ENCODE measurements around the gene FAM229A. TPM values are rescaled to one million over a fixed set of nuclear protein-coding genes. Genes with fewer than 3 reads are reported as not detected.

Gene FAM229A
- total and polyA plus RNA-seq, 9 of the 15 experiments (the other 6 are each of a cell fraction or from before 2014, with no cell fraction given): 0.04 to 21.6 (median 7.4) TPM

DNA sequence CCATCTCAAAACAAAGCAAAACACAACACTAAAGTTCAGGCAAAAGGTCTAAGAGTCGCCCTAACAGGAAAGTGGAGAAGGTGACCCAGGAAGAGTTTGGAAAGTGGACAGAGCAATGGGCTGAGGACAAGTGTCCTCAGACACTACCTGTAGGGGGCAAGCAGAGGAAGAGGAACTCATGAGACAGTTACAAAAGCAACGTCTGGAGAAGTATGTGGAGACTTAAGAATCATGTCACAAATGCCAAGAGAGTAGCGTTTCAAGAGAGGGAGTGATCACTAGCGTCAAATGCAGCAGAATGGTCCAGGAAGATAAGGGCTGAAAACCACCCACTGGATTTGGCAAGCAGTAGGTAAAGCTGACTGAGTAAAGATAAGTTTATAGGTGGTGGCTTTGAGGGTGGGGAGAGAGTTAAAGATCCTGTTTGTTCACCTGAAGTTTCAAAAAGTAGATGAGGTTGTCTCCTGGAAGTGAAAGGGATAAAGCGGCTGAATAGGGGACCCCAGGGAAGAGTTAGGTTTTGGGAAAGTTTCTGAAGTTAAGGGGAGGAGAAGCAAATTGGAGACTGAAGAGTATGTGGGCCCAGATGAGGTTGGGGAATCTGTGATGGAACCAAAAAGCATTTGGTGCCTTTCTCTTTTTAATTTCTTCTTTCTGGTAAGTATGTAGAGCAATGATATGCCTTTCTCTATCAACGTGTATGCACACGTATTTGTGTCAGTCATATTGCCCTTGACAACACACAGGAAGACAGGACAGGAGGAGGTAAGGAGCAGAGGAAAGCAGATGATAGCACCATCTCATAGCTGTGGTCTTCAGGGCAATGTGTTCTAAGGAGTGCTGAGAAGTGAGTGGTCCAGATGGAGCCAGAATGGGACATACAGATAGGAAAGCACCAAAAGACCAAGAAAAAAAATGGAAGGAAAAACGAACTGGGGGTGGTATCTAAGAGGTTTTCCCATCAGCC, 28.9 kb upstream of the FAM229A start (continued):
- TF ChIP-seq FOXP4 (CRISPR knock-in tag; IDR thresholded peaks at IDR 0.05; ENCODE audit: borderline replicate concordance) (no peak), ZC3H11A (IDR thresholded peaks at IDR 0.05; ENCODE audit: low read depth, low read length) (no peak), SMARCA5 (IDR thresholded peaks at IDR 0.05) (peak; percentile 72), SMAD3 (CRISPR knock-in tag; conservative IDR thresholded peaks at IDR 0.05) (peak; percentile 8; the same call in 1 of the 2 replicates), USF1 (CRISPR knock-in tag; IDR thresholded peaks at IDR 0.05) (no peak), KAT7 (CRISPR knock-in tag; IDR thresholded peaks at IDR 0.05; ENCODE audit: borderline replicate concordance) (peak; percentile 59; the same call in 1 of the 2 replicates), ZNF165 (CRISPR knock-in tag; IDR thresholded peaks at IDR 0.05; ENCODE audit: borderline replicate concordance) (no peak), ZNF224 (CRISPR knock-in tag; IDR thresholded peaks at IDR 0.05) (no peak), KLF13 (tag; IDR thresholded peaks at IDR 0.05; ENCODE audit: borderline replicate concordance, low read depth) (peak; percentile 58; the same call in 1 of the 2 replicates), PHB2 (IDR thresholded peaks at IDR 0.05; ENCODE audit: low read depth) (peak; percentile 96)
- TF ChIP-seq, protein P1, sequence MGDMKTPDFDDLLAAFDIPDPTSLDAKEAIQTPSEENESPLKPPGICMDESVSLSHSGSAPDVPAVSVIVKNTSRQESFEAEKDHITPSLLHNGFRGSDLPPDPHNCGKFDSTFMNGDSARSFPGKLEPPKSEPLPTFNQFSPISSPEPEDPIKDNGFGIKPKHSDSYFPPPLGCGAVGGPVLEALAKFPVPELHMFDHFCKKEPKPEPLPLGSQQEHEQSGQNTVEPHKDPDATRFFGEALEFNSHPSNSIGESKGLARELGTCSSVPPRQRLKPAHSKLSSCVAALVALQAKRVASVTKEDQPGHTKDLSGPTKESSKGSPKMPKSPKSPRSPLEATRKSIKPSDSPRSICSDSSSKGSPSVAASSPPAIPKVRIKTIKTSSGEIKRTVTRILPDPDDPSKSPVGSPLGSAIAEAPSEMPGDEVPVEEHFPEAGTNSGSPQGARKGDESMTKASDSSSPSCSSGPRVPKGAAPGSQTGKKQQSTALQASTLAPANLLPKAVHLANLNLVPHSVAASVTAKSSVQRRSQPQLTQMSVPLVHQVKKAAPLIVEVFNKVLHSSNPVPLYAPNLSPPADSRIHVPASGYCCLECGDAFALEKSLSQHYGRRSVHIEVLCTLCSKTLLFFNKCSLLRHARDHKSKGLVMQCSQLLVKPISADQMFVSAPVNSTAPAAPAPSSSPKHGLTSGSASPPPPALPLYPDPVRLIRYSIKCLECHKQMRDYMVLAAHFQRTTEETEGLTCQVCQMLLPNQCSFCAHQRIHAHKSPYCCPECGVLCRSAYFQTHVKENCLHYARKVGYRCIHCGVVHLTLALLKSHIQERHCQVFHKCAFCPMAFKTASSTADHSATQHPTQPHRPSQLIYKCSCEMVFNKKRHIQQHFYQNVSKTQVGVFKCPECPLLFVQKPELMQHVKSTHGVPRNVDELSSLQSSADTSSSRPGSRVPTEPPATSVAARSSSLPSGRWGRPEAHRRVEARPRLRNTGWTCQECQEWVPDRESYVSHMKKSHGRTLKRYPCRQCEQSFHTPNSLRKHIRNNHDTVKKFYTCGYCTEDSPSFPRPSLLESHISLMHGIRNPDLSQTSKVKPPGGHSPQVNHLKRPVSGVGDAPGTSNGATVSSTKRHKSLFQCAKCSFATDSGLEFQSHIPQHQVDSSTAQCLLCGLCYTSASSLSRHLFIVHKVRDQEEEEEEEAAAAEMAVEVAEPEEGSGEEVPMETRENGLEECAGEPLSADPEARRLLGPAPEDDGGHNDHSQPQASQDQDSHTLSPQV (IDR thresholded peaks at IDR 0.05): peak; percentile 69
- TF ChIP-seq, protein P2, sequence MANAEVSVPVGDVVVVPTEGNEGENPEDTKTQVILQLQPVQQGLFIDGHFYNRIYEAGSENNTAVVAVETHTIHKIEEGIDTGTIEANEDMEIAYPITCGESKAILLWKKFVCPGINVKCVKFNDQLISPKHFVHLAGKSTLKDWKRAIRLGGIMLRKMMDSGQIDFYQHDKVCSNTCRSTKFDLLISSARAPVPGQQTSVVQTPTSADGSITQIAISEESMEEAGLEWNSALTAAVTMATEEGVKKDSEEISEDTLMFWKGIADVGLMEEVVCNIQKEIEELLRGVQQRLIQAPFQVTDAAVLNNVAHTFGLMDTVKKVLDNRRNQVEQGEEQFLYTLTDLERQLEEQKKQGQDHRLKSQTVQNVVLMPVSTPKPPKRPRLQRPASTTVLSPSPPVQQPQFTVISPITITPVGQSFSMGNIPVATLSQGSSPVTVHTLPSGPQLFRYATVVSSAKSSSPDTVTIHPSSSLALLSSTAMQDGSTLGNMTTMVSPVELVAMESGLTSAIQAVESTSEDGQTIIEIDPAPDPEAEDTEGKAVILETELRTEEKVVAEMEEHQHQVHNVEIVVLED (CRISPR knock-in tag; IDR thresholded peaks at IDR 0.05): no peak
- TF ChIP-seq, protein P3, sequence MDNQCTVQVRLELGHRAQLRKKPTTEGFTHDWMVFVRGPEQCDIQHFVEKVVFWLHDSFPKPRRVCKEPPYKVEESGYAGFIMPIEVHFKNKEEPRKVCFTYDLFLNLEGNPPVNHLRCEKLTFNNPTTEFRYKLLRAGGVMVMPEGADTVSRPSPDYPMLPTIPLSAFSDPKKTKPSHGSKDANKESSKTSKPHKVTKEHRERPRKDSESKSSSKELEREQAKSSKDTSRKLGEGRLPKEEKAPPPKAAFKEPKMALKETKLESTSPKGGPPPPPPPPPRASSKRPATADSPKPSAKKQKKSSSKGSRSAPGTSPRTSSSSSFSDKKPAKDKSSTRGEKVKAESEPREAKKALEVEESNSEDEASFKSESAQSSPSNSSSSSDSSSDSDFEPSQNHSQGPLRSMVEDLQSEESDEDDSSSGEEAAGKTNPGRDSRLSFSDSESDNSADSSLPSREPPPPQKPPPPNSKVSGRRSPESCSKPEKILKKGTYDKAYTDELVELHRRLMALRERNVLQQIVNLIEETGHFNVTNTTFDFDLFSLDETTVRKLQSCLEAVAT (IDR thresholded peaks at IDR 0.05): peak; percentile 52 to 92; a peak in 3 of 4 replicates
- TF ChIP-seq, protein P4, sequence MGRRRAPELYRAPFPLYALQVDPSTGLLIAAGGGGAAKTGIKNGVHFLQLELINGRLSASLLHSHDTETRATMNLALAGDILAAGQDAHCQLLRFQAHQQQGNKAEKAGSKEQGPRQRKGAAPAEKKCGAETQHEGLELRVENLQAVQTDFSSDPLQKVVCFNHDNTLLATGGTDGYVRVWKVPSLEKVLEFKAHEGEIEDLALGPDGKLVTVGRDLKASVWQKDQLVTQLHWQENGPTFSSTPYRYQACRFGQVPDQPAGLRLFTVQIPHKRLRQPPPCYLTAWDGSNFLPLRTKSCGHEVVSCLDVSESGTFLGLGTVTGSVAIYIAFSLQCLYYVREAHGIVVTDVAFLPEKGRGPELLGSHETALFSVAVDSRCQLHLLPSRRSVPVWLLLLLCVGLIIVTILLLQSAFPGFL (CRISPR knock-in tag; IDR thresholded peaks at IDR 0.05): no peak

All from K562 (cell line).